SK-N-SH treated with all-trans-retinoic acid at 6 μM for 48 hours (cell line): ENCODE results near the gene PCDHGB1.
"Not testable (repeated sequence)": the region's sequence is repeated elsewhere in the genome, so short reads cannot be mapped to it uniquely, and the experiment has no call there.

Source experiments
- ATAC-seq: fragments of 200-7000 bp; cut with Tn5 transposase; 3 replicates; pipeline ENCODE4 v1.9.1; 2020; ENCODE audit warnings: mild to moderate bottlenecking, moderate library complexity
- ARNTL ChIP-seq: fragments of 450-650 bp; formaldehyde crosslinking; IDR thresholded peaks from 2 replicates; pipeline ENCODE4 v1.5.0; 2020; ENCODE audit warnings: low read depth, mild to moderate bottlenecking, moderate library complexity, borderline replicate concordance
- BACH2 ChIP-seq: fragments of 250-450 bp; sonication (Bioruptor Pico); IDR thresholded peaks from 2 replicates; pipeline ENCODE4 v1.9.0; 2021; ENCODE audit warnings: mild to moderate bottlenecking, borderline replicate concordance
- CSDC2 ChIP-seq: fragments of 250-450 bp; sonication (Bioruptor Pico); IDR thresholded peaks from 2 replicates; pipeline ENCODE4 v1.5.0; 2020; ENCODE audit warnings: mild to moderate bottlenecking, moderate library complexity
- ESRRG ChIP-seq: fragments of 250-450 bp; sonication (Bioruptor Pico); IDR thresholded peaks from 2 replicates; pipeline ENCODE4 v1.6.1; 2021; ENCODE audit warnings: mild to moderate bottlenecking
- GLIS3 ChIP-seq: fragments of 250-450 bp; sonication (Bioruptor Pico); IDR thresholded peaks from 2 replicates; pipeline ENCODE4 v1.5.0; 2020; ENCODE audit warnings: mild to moderate bottlenecking, moderate library complexity
- ISL1 ChIP-seq: fragments of 250-450 bp; sonication (Bioruptor Pico); IDR thresholded peaks from 2 replicates; pipeline ENCODE4 v2.1.2; 2022; ENCODE audit warnings: mild to moderate bottlenecking, moderate library complexity
- OSR1 ChIP-seq: fragments of 250-450 bp; sonication (Bioruptor Pico); IDR thresholded peaks from 2 replicates; pipeline ENCODE4 v1.8.0; 2022; ENCODE audit warnings: moderate library complexity, mild to moderate bottlenecking, inconsistent platforms
- PPARA ChIP-seq: fragments of 250-450 bp; sonication (Bioruptor Pico); IDR thresholded peaks from 2 replicates; pipeline ENCODE4 v1.5.0; 2020; ENCODE audit warnings: mild to moderate bottlenecking, borderline replicate concordance
- RARB ChIP-seq: fragments of 250-450 bp; sonication (Bioruptor Pico); IDR thresholded peaks from 2 replicates; pipeline ENCODE4 v1.8.0; 2021; ENCODE audit warnings: mild to moderate bottlenecking, moderate library complexity
- SNAI2 ChIP-seq: fragments of 250-450 bp; sonication (Bioruptor Pico); IDR thresholded peaks from 2 replicates; pipeline ENCODE4 v1.5.0; 2020; ENCODE audit warnings: mild to moderate bottlenecking, moderate library complexity
- TCF4 ChIP-seq: fragments of 250-450 bp; sonication (Bioruptor Pico); IDR thresholded peaks from 2 replicates; pipeline ENCODE4 v1.8.0; 2021; ENCODE audit warnings: mild to moderate bottlenecking, moderate library complexity, borderline replicate concordance
- TOX ChIP-seq: fragments of 250-450 bp; sonication (Bioruptor Pico); IDR thresholded peaks from 2 replicates; pipeline ENCODE4 v1.8.0; 2021; ENCODE audit warnings: mild to moderate bottlenecking, moderate library complexity, borderline replicate concordance
- ZFP3 ChIP-seq: fragments of 250-450 bp; sonication (Bioruptor Pico); IDR thresholded peaks from 2 replicates; pipeline ENCODE4 v1.5.0; 2020; ENCODE audit warnings: mild to moderate bottlenecking, moderate library complexity
- ZNF565 ChIP-seq: fragments of 450-650 bp; formaldehyde crosslinking; conservative IDR thresholded peaks from 2 replicates; pipeline ENCODE4 v1.5.0; 2020; ENCODE audit warnings: low read depth, mild to moderate bottlenecking, moderate library complexity
- ZNF70 ChIP-seq: fragments of 450-650 bp; formaldehyde crosslinking; IDR thresholded peaks from 2 replicates; pipeline ENCODE4 v1.5.0; 2020; ENCODE audit warnings: mild to moderate bottlenecking, moderate library complexity
- ZNF8 ChIP-seq: fragments of 450-650 bp; formaldehyde crosslinking; IDR thresholded peaks from 2 replicates; pipeline ENCODE4 v1.5.0; 2020; ENCODE audit warnings: mild to moderate bottlenecking, moderate library complexity
- TF ChIP-seq, protein P1 (sequence below): fragments of 250-450 bp; sonication (Bioruptor Pico); IDR thresholded peaks from 2 replicates; pipeline ENCODE4 v1.5.0; 2020; ENCODE audit warnings: mild to moderate bottlenecking, moderate library complexity
- TF ChIP-seq, protein P2 (sequence below): fragments of 250-450 bp; sonication (Bioruptor Pico); IDR thresholded peaks from 2 replicates; pipeline ENCODE4 v1.5.1; 2020; ENCODE audit warnings: low read depth, mild to moderate bottlenecking, moderate library complexity
- TF ChIP-seq, protein P3 (sequence below): fragments of 250-450 bp; sonication (Bioruptor Pico); IDR thresholded peaks from 2 replicates; pipeline ENCODE4 v1.8.0; 2020; ENCODE audit warnings: mild to moderate bottlenecking, moderate library complexity, borderline replicate concordance
- TF ChIP-seq, protein P4 (sequence below): fragments of 250-450 bp; sonication (Bioruptor Pico); IDR thresholded peaks from 2 replicates; pipeline ENCODE4 v1.8.0; 2021; ENCODE audit warnings: low read depth, mild to moderate bottlenecking, moderate library complexity, borderline replicate concordance

The PCDHGB1 gene

DNA sequence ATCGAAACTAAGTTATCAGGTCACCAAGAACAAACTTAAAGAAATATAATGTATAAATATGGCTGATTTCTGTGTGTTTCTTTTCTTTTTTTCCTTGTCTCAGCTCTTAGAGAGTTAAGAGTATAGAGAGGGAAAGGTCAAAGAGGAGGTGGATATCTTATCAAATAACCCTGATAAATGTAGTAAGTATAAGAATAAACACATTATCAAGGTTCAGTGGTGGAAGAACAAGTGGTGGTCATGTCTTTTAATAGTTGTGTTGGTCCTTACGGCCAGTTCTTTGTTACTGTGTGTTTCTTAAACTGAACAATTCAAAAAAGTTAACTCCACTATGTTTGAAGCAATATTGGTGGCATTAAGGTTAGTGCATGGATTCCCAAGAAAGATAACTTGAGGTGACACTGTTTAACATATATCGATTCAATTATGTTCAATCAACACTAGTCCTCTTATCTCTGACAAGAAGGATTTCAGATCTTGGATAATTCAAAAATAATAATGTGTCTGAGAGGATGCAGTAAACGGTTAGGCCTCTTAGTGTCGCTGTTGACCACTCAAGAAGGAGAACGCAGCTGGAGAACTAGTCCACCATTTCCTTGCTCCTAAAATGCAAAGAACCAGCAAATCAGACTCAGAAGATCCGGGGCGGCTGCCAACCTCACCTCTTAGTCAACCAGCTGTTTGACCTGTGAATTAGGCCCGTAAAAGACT, 6.5 kb upstream of the PCDHGB1 start, which contains the start of gene PCDHGA3 (continued):
- TF ChIP-seq CSDC2 (CRISPR knock-in tag) (no peak), RARB (CRISPR knock-in tag) (no peak), TOX (CRISPR knock-in tag) (no peak), GLIS3 (CRISPR knock-in tag) (no peak), ZNF8 (no peak), PPARA (no peak), ISL1 (no peak)
- TF ChIP-seq, all 23 proteins: peak for 0

DNA sequence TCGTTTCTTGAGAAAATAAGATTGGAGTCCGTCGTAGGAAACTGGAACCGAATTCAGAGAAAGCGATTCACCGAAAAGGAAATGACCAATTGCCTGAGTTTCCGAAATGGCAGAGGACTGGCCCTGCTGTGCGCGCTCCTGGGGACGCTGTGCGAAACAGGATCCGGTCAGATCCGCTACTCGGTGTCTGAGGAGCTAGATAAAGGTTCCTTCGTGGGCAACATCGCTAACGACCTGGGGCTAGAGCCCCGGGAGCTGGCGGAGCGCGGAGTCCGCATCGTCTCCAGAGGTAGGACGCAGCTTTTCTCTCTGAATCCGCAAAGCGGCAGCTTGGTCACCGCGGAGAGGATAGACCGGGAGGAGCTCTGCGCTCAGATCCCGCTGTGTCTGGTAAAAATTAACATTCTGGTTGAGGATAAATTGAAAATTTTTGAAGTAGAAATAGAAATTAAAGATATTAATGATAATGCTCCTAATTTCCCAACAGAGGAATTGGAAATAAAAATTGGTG, 5.9 kb upstream of the PCDHGB1 start:
- no peak for ATAC-seq
- TF ChIP-seq, protein P1, sequence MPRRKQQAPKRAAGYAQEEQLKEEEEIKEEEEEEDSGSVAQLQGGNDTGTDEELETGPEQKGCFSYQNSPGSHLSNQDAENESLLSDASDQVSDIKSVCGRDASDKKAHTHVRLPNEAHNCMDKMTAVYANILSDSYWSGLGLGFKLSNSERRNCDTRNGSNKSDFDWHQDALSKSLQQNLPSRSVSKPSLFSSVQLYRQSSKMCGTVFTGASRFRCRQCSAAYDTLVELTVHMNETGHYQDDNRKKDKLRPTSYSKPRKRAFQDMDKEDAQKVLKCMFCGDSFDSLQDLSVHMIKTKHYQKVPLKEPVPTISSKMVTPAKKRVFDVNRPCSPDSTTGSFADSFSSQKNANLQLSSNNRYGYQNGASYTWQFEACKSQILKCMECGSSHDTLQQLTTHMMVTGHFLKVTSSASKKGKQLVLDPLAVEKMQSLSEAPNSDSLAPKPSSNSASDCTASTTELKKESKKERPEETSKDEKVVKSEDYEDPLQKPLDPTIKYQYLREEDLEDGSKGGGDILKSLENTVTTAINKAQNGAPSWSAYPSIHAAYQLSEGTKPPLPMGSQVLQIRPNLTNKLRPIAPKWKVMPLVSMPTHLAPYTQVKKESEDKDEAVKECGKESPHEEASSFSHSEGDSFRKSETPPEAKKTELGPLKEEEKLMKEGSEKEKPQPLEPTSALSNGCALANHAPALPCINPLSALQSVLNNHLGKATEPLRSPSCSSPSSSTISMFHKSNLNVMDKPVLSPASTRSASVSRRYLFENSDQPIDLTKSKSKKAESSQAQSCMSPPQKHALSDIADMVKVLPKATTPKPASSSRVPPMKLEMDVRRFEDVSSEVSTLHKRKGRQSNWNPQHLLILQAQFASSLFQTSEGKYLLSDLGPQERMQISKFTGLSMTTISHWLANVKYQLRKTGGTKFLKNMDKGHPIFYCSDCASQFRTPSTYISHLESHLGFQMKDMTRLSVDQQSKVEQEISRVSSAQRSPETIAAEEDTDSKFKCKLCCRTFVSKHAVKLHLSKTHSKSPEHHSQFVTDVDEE: no peak
- TF ChIP-seq RARB (CRISPR knock-in tag) (no peak), SNAI2 (CRISPR knock-in tag) (no peak), ARNTL (CRISPR knock-in tag) (no peak), ZFP3 (CRISPR knock-in tag) (no peak), TOX (CRISPR knock-in tag) (no peak), CSDC2 (CRISPR knock-in tag) (no peak), ESRRG (CRISPR knock-in tag) (no peak), ZNF8 (no peak), ZNF565 (no peak), TCF4 (CRISPR knock-in tag) (no peak), ZNF70 (CRISPR knock-in tag) (no peak), OSR1 (CRISPR knock-in tag) (no peak)
- TF ChIP-seq, protein P2, sequence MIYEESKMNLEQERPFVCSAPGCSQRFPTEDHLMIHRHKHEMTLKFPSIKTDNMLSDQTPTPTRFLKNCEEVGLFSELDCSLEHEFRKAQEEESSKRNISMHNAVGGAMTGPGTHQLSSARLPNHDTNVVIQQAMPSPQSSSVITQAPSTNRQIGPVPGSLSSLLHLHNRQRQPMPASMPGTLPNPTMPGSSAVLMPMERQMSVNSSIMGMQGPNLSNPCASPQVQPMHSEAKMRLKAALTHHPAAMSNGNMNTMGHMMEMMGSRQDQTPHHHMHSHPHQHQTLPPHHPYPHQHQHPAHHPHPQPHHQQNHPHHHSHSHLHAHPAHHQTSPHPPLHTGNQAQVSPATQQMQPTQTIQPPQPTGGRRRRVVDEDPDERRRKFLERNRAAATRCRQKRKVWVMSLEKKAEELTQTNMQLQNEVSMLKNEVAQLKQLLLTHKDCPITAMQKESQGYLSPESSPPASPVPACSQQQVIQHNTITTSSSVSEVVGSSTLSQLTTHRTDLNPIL (CRISPR knock-in tag): no peak
- TF ChIP-seq, protein P3, sequence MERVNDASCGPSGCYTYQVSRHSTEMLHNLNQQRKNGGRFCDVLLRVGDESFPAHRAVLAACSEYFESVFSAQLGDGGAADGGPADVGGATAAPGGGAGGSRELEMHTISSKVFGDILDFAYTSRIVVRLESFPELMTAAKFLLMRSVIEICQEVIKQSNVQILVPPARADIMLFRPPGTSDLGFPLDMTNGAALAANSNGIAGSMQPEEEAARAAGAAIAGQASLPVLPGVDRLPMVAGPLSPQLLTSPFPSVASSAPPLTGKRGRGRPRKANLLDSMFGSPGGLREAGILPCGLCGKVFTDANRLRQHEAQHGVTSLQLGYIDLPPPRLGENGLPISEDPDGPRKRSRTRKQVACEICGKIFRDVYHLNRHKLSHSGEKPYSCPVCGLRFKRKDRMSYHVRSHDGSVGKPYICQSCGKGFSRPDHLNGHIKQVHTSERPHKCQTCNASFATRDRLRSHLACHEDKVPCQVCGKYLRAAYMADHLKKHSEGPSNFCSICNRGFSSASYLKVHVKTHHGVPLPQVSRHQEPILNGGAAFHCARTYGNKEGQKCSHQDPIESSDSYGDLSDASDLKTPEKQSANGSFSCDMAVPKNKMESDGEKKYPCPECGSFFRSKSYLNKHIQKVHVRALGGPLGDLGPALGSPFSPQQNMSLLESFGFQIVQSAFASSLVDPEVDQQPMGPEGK (CRISPR knock-in tag): no peak

DNA sequence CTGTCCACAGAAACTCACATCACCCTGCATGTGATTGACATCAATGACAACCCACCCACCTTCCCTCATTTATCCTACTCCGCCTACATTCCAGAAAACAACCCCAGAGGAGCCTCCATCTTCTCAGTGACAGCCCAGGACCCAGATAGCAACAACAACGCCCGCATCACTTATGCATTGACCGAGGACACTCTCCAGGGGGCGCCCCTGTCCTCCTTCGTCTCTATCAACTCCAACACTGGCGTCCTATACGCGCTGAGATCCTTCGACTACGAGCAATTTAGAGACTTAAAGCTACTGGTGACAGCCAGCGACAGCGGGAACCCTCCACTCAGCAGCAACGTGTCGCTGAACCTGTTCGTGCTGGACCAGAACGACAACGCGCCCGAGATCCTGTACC, 4.6 kb upstream of the PCDHGB1 start:
- TF ChIP-seq, protein P3 (CRISPR knock-in tag): no peak
- TF ChIP-seq BACH2 (no peak), TOX (CRISPR knock-in tag) (no peak)
- TF ChIP-seq, protein P4, sequence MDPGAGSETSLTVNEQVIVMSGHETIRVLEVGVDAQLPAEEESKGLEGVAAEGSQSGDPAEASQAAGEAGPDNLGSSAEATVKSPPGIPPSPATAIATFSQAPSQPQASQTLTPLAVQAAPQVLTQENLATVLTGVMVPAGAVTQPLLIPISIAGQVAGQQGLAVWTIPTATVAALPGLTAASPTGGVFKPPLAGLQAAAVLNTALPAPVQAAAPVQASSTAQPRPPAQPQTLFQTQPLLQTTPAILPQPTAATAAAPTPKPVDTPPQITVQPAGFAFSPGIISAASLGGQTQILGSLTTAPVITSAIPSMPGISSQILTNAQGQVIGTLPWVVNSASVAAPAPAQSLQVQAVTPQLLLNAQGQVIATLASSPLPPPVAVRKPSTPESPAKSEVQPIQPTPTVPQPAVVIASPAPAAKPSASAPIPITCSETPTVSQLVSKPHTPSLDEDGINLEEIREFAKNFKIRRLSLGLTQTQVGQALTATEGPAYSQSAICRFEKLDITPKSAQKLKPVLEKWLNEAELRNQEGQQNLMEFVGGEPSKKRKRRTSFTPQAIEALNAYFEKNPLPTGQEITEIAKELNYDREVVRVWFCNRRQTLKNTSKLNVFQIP (CRISPR knock-in tag): no peak
- ATAC-seq: no peak

DNA sequence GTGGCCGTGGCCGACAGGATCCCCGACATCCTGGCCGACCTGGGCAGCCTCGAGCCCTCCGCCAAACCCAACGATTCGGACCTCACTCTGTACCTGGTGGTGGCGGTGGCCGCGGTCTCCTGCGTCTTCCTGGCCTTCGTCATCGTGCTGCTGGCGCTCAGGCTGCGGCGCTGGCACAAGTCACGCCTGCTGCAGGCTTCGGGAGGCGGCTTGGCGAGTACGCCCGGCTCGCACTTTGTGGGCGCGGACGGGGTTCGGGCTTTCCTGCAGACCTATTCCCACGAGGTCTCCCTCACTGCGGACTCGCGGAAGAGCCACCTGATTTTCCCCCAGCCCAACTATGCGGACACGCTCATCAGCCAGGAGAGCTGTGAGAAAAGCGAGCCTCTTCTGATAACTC, 3.9 kb upstream of the PCDHGB1 start:
- ATAC-seq: not testable (repeated sequence)
